Effector CD8-positive, alpha-beta T cell (primary cell): ENCODE results near the gene TPO.
"Not testable (repeated sequence)": the region's sequence is repeated elsewhere in the genome, so short reads cannot be mapped to it uniquely, and the experiment has no call there.

Source experiments
- DNase-seq: peaks from one replicate; lab custom pipeline; 2025; lab: John Stamatoyannopoulos, UW
- total RNA-seq, 4 experiments: gene quantifications; one replicate each; lab custom pipeline; 2026; lab: John Stamatoyannopoulos, UW

The TPO gene
- 0 to 0.44 (median 0) reads per million in 4 experiments for total RNA-seq

DNA sequence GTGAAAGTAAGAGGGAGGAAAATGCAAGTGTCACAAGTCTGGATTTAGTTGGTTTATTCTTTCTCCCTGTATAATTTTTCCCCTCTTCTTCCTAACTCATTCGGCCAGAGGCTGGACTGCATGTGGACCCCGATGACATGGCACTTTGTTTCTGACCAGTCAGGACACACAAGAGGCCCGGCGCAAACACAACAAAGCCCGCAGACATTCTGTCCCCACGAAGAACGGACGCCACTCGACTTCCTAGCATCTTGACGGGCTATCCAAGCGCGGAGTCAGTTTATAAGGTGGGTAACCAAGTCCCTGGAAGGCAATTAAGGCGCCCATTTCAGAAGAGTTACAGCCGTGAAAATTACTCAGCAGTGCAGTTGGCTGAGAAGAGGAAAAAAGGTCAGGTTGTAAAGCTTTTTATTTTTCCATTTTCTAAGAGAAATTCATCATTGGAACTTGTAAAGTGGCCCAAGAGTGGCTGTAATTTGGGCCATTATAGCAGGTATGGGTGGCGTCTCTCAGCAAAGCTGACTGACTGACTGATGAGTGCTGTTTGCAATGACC, at the start of gene TPO:
Gene TPO (plus strand): TSS at position 308 of the 555 bp plus-strand sequence. CDS start 946 bp downstream, outside the sequence.
- DNase-seq, result no peak

DNA sequence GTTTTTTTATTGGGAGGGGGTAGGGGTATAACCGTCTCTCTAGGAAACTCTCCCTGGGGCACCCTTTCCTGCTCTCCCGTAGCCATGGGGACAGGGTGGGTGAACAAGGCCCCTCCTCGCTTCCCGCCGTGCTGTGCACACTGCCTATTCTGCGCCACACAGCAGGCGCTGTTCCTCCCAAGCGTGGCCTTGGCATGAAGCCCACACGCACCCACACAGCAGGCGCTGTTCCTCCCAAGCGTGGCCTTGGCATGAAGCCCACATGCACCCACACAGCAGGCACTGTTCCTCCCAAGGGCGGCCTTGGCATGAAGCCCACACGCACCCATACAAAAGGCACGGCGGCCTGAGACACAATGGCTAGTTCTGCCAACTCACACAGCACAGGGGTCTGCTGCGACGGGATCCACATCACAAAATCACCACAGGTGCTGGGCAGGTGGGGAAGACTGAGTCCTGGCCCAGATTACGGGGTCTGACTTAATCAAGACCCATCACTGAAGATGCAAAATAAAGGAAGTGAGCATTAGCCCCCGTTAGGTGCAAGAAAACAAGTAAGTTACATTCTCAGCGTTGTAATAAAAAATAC, 46.6 kb upstream of the TPO start:
- DNase-seq, result no peak

- no peak for DNase-seq
Measured at GRCh38 chr2:1367601-1368000, 45.7 kb upstream of the TPO start.

GRCh38 chr2:1369905-1370304, 43.4 kb upstream of the TPO start:
- no peak for DNase-seq

DNA sequence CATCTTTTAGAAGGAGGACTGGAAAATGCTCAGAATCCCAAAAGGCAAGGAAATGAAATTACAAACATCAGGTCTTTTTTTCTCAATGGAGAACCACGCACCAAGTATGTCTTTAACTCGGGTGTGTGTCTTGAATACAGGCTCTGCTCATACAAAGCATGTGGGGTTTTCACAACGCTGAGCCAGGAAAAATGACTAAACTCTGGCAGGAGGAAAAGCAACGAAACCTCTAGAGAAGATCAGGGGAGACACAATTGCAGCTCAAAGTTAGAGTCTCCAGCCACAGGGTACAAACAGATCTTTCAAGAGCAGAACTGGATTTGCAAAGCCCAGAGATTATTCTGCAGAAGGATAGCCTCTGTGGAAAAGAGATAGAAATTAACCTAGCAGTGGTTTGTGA, 42.8 kb upstream of the TPO start:
- DNase-seq, result no peak

DNA sequence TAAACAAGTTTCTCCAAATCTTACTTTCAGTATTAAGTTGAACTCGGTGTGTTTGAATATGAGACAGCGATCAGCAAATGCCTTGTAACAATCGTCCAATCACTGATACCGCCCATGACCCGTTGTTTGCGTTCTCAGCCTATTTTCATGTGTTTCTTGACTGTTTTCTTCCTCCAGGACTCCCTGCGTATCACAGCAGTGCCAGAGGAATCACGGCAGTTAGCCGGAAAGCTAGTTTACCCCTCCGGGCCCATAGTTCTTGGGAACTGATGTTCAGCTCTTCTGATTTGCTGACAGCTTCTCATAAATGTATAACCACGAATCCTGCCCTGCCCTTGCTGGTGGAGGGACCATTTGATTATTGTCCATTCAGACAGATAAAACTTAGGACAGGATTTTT, 42.2 kb upstream of the TPO start:
- no peak for DNase-seq

DNA sequence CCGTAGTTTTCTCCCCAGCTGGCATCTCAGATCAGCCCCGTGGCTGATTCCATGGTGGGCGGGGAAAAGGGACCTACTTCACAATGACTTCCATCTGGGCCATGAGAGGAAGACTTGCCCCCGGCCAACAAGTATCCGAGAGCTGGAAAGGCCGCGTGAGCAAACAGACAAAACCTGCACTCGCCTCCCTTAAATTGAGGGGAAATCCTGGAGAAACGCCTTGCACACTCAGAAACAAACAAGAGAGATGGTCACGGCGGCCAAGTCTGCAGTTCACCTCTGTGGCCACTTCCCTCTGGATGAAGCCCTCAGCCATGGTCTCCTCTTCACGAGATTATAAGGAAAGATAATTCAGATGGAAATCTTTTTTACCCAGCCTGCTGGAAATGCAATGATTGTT, 39.4 kb upstream of the TPO start:
- no peak for DNase-seq

DNA sequence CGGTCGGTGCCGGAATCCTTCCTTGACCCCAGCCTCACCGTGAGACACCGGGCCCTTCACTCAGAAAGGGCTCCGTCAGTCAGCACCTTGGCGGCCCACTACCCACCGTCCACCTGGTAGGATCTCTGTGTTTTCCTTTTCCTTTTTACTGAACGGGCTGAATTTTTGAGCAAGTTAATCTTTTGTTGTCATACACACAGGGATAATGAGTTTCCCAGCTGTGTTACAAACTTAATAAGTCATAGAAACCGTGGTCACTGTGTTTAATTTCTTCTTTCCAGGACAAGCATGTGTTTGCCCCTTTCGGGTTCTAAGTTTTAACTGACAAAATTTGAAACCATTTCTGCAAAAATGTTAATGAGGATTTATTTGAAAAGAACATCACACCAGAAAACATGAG, 39.0 kb upstream of the TPO start:
- DNase-seq, result no peak

- DNase-seq, result no peak
Measured at GRCh38 chr2:1375794-1376193, 37.5 kb upstream of the TPO start.

DNA sequence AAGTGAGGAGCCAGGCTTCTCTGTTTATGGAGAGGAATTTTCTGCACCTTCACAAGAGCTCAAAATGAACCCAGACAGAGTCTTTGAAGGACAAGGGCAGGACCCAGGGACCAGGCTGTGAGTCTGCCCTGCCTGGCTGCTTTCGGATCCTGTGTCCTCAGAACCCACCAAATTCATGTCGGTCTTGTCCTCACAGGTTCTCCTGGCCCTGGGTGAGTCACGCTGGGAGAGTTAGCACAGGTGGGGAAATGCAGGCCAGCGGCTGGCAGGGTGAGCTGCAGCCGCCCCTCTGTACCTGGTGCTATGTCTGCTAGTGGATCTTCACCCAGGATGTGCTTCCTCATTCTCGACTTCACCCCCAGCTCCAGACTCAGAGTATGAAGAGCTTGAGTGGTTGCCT, 35.8 kb upstream of the TPO start:
- no peak for DNase-seq

DNA sequence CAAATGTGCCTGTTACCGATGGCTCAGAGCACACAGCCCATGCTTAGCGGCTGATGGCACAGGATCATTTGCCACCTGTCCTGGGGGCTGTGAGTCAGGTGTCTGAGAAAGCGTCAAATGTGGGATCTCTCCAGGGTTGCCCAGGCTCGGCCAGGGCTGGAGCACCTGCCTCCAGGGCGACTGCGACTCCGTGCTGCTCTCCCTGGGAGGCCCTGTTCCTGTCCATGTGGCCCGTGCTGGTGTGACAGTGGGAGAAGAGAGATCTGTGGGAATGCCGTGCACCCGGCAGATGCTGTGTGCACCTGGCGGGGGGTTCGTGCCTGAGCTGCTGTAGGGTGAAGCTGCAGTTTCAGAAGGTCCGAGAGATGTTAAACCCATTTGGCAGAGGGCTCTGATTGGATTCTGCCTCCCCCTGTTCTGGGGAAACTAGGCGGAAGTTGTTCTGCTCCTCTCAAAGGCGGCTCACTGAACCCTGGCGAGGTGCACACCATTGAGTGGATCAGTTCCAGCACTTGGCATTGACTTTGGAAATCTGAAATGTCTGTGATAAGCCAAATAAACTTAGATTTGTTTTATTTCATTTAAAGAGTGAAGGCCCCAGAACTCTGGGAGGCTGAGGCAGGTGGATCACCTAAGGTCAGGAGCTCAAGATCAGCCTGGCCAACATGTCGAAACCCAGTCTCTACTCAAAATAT, 34.7 kb upstream of the TPO start:
- no peak for DNase-seq

GRCh38 chr2:1381644-1382043, 31.6 kb upstream of the TPO start:
- DNase-seq, result no peak

- DNase-seq, result not testable (repeated sequence)
Measured at GRCh38 chr2:1387954-1388725, 25.1 kb upstream of the TPO start.

DNA sequence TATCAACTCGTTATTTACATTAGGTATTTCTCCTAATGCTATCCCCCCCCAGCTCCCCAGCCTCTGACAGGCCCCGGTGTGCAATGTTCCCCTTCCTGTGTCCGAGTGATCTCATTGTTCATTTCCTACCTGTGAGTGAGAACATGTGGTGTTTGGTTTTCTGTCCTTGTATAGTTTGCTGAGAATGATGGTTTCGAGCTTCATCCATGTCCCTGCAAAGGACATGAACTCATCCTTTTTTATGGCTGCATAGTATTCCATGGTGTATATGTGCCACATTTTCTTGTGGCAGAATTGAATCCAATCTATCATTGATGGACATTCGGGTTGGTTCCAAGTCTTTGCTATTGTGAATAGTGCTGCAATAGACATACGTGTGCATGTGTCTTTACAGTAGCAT, 23.1 kb upstream of the TPO start:
- not testable (repeated sequence) for DNase-seq

- no peak for DNase-seq
Measured at GRCh38 chr2:1393321-1393720, 19.9 kb upstream of the TPO start.

GRCh38 chr2:1394709-1395408, 18.4 kb upstream of the TPO start:
- no peak for DNase-seq

DNA sequence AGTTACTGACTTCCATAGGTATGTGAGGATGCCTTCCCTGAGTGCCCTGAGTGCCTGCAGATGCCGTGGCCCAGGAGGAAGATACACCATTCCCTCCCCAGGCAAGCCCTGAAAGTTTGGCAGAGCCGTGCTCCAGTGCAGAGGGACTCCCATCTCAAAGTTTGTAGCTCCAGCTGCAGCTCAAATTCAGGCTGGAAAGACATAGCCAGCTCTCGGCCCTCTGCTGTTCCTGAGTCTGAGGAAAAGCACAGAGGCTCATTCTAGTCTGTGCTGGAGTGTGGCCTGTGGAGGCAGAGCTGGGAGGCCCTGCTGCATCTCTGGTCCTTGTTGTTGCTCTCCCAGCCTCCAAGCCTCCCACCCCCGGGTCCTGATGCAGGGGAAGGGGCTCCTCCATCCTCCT, 15.9 kb upstream of the TPO start:
- DNase-seq, result no peak

GRCh38 chr2:1398191-1398590, 15.1 kb upstream of the TPO start:
- DNase-seq, result no peak

DNA sequence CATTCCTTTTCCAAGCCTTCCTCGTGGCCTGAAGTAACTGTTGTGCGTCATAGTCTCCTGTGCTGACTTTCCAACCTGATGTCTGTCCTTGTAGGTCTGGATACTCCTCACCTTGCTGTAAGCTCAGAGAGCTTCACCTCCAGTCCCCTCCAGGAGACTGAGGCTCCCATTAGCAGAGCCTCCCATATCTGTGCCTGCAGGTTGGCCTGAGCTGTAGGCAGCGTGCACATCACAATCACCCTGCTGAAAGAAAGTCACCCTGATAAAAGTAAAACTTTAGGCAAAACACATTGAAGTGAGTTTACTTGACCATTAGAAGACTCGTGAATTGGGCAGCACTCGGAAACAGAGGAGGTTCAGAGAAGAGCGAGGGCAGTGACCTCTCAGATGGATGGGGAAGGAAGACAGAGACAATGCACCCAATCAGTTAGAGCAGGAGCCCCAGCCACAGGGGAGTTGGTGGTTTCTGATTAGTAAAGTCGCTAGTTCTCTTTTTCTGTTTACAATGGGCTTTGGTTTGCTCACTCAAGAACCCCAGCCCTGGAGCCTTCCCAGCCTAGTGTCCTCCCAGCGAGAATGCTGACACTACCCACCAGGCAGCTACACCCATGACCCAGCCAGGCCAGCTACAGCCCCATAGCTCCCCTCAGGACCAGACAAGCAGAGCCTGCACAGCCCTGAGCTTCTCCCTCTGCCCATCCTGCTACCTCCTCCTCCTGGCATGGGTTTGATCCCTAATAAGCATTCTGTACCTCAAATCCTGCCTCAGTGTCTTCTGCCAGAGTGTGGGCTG, 12.1 kb upstream of the TPO start:
- DNase-seq, result no peak

DNA sequence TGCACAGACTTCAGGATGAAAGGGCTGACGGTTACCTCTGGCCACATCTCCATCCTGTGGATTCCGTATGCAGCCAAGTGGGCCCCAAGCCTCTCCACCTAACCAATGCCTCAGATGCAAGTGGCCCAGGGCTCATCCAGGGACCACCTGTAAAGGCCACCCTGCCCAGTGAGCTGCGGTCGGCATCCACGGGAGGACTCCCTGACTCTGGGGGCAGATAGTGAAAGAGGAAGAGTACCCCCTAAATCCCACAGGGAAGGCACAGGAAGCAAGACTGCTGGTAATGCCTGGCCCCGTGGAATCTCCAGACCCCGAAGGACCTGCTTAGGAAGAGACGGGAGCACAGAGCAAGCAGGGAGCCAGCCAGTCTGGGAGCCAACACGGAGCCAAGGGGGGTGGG, 11.2 kb upstream of the TPO start:
- DNase-seq, result no peak

DNA sequence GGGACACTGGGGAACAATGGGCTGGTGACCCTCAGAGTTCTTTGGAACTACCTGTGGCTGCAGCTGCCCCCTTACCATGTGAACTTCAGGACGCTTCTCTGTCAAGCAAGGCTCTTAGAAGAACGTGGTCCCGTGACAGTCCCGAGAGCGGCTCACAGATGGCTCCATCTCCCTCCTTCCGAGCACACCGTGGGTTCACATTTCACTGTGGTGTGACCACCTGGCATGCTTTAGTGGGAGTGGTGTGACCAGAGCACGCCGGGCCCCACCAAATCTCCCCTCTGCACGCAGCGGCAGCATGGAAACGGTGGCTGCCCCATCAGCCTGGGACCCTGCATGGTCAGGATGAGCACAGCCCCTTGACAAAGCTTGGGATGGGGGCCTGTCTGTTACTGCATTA, 9.7 kb upstream of the TPO start:
- DNase-seq, result no peak
